H9 (cell line): ENCODE data around the gene OR7C1. TPM values are rescaled to one million over a fixed set of nuclear protein-coding genes. Genes with fewer than 3 reads are reported as not detected.

ENCODE experiments used
- DNase-seq: peaks from one replicate; pipeline ENCODE4 v3.0.0-alpha.2; 2017
- H2AFZ ChIP-seq: one replicate; pipeline ENCODE4 v1.6.1; 2013; ENCODE audit warnings: mild to moderate bottlenecking, low read length, control low read depth, moderate library complexity
- H2AK5ac ChIP-seq: 2 replicates; pipeline ENCODE4 v1.6.1; 2013; ENCODE audit warnings: low read length, control low read depth, mixed read lengths; ENCODE audit not compliant: insufficient read length
- H2BK120ac ChIP-seq: one replicate; pipeline ENCODE4 v1.6.1; 2013; ENCODE audit warnings: low read depth, mild to moderate bottlenecking, low read length, control low read depth, inconsistent platforms; ENCODE audit not compliant: poor library complexity, severe bottlenecking
- H2BK12ac ChIP-seq: 2 replicates; pipeline ENCODE4 v1.6.1; 2013; ENCODE audit warnings: low read length, control low read depth, mixed read lengths, low read depth; ENCODE audit not compliant: insufficient read length
- H2BK15ac ChIP-seq: 2 replicates; pipeline ENCODE4 v1.6.1; 2013; ENCODE audit warnings: low read depth, low read length, control low read depth
- H2BK20ac ChIP-seq: one replicate; pipeline ENCODE4 v1.6.1; 2013; ENCODE audit warnings: low read depth, mild to moderate bottlenecking, low read length, control low read depth, inconsistent platforms; ENCODE audit not compliant: poor library complexity, severe bottlenecking
- H2BK5ac ChIP-seq: 2 replicates; pipeline ENCODE4 v1.6.1; 2013; ENCODE audit warnings: low read length, control low read depth, mixed read lengths; ENCODE audit not compliant: insufficient read length
- H3K14ac ChIP-seq: 2 replicates; pipeline ENCODE4 v1.6.1; 2013; ENCODE audit warnings: low read length, control low read depth; ENCODE audit not compliant: insufficient read depth
- H3K18ac ChIP-seq: 2 replicates; pipeline ENCODE4 v1.6.1; 2013; ENCODE audit warnings: low read depth, mild to moderate bottlenecking, mixed read lengths, low read length, control low read depth; ENCODE audit not compliant: insufficient read length
- H3K23ac ChIP-seq: 2 replicates; pipeline ENCODE4 v1.6.1; 2013; ENCODE audit warnings: low read length, control low read depth, mixed read lengths, low read depth; ENCODE audit not compliant: insufficient read length
- H3K23me2 ChIP-seq: 2 replicates; pipeline ENCODE4 v1.6.1; 2013; ENCODE audit warnings: low read depth, mild to moderate bottlenecking, mixed read lengths, low read length, control low read depth; ENCODE audit not compliant: insufficient read length, poor library complexity, severe bottlenecking
- H3K27ac ChIP-seq: 2 replicates; pipeline ENCODE4 v1.5.1; 2013; ENCODE audit warnings: low read length, control low read depth, mixed read lengths, low read depth; ENCODE audit not compliant: insufficient read length
- H3K27me3 ChIP-seq: 2 replicates; pipeline ENCODE4 v1.6.1; 2013; ENCODE audit warnings: low read length, control low read depth, inconsistent platforms; ENCODE audit not compliant: insufficient read depth
- H3K4ac ChIP-seq: 2 replicates; pipeline ENCODE4 v1.6.1; 2013; ENCODE audit warnings: low read depth, mild to moderate bottlenecking, control low read depth, inconsistent platforms, low read length, moderate library complexity
- H3K4me1 ChIP-seq: 2 replicates; pipeline ENCODE4 v1.6.1; 2013; ENCODE audit warnings: low read length, control low read depth, inconsistent platforms; ENCODE audit not compliant: insufficient read depth
- H3K4me2 ChIP-seq: 2 replicates; pipeline ENCODE4 v1.6.1; 2013; ENCODE audit warnings: low read length, control low read depth, mixed read lengths; ENCODE audit not compliant: insufficient read length, insufficient read depth
- H3K56ac ChIP-seq: 2 replicates; pipeline ENCODE4 v1.6.1; 2013; ENCODE audit warnings: low read depth, mild to moderate bottlenecking, mixed read lengths, low read length, control low read depth; ENCODE audit not compliant: insufficient read length
- H3K79me1 ChIP-seq: 2 replicates; pipeline ENCODE4 v1.6.1; 2013; ENCODE audit warnings: low read depth, mild to moderate bottlenecking, moderate library complexity, low read length, control low read depth, inconsistent platforms; ENCODE audit not compliant: insufficient read depth, poor library complexity, severe bottlenecking
- H3K79me2 ChIP-seq: 2 replicates; pipeline ENCODE4 v1.6.1; 2013; ENCODE audit warnings: low read length, control low read depth, inconsistent platforms; ENCODE audit not compliant: insufficient read depth
- H3K9ac ChIP-seq: 2 replicates; pipeline ENCODE4 v1.6.1; 2013; ENCODE audit warnings: low read length, control low read depth, mixed read lengths; ENCODE audit not compliant: insufficient read length; ENCODE audit errors: extremely low read depth
- H3K9me3 ChIP-seq: one replicate; pipeline ENCODE4 v1.6.1; 2013; ENCODE audit warnings: low read depth, low read length, inconsistent platforms; ENCODE audit not compliant: control insufficient read depth
- H3T11ph ChIP-seq: one replicate; pipeline ENCODE4 v1.6.1; 2013; ENCODE audit warnings: mild to moderate bottlenecking, low read length, control low read depth, inconsistent platforms
- H4K20me1 ChIP-seq: one replicate; pipeline ENCODE4 v1.6.1; 2013; ENCODE audit not compliant: control insufficient read depth, insufficient read length, insufficient read depth
- H4K5ac ChIP-seq: 2 replicates; pipeline ENCODE4 v1.6.1; 2013; ENCODE audit warnings: low read depth, mild to moderate bottlenecking, mixed read lengths, low read length, control low read depth; ENCODE audit not compliant: insufficient read length
- H4K8ac ChIP-seq: replicated peaks from 2 replicates; pipeline ENCODE4 v1.6.1; 2013; ENCODE audit warnings: low read length, control low read depth, mixed read lengths, low read depth; ENCODE audit not compliant: insufficient read length
- H4K91ac ChIP-seq: 2 replicates; pipeline ENCODE4 v1.6.1; 2013; ENCODE audit warnings: low read depth, mild to moderate bottlenecking, moderate library complexity, mixed read lengths, low read length, control low read depth; ENCODE audit not compliant: insufficient read length
- H3K27ac Mint-ChIP-seq, 3 experiments: 2 replicates in 2 of 3; 3 replicates in 1 of 3; pipeline ENCODE4 v1.8.0; 2020 to 2021; ENCODE audit warnings: mixed read lengths in 3 of 3, mild to moderate bottlenecking in 1 of 3, moderate library complexity in 1 of 3
- H3K27me3 Mint-ChIP-seq: 2 replicates; pipeline ENCODE4 v1.8.0; 2021; ENCODE audit warnings: low read depth, mild to moderate bottlenecking, moderate library complexity, mixed read lengths
- H3K36me3 Mint-ChIP-seq, 3 experiments: 2 replicates in 2 of 3; 3 replicates in 1 of 3; pipeline ENCODE4 v1.8.0; 2020 to 2021; ENCODE audit warnings: low read depth in 3 of 3, mixed read lengths in 3 of 3; ENCODE audit not compliant: insufficient read depth in 1 of 3
- H3K4me1 Mint-ChIP-seq, 2 experiments: 2 replicates each; pipeline ENCODE4 v1.8.0; 2020; ENCODE audit warnings: mixed read lengths in 2 of 2
- H3K4me3 Mint-ChIP-seq, 2 experiments: 2 replicates in 1 of 2; 3 replicates in 1 of 2; pipeline ENCODE4 v1.8.0; 2020 to 2021; ENCODE audit warnings: mild to moderate bottlenecking in 2 of 2, mixed read lengths in 2 of 2, moderate library complexity in 1 of 2
- H3K9me3 Mint-ChIP-seq, 2 experiments: 2 replicates in 1 of 2; 3 replicates in 1 of 2; pipeline ENCODE4 v1.8.0; 2020; ENCODE audit warnings: mild to moderate bottlenecking in 2 of 2, mixed read lengths in 2 of 2, moderate library complexity in 1 of 2
- CTCF ChIP-seq: fragments of 200-600 bp; sonication (generic); conservative IDR thresholded peaks from 3 replicates; pipeline ENCODE4 v1.8.0; 2021; ENCODE audit warnings: antibody characterized with exemption, mild to moderate bottlenecking
- WGBS: extraction: QIAGEN DNeasy Blood & Tissue Kit; methylation state at CpG from one replicate; pipeline ENCODE4 v1.1.7; 2013; ENCODE audit warnings: missing lambda C conversion rate, low lambda C conversion rate, mixed read lengths; ENCODE audit not compliant: insufficient read length; ENCODE audit errors: extremely low coverage; 5-methylcytosine and 5-hydroxymethylcytosine counted together
- total RNA-seq: library from RNA; stranded (reverse); gene quantifications from 2 replicates; pipeline ENCODE4 v1.2.1, GENCODE V29; 2021

Gene OR7C1
- total RNA-seq, 1 experiment from 2014 or later: not detected

GRCh38 chr19:14848822-14849221, 13.8 kb upstream of the OR7C1 start, which contains the start of gene OR7A10:
TSS of gene OR7A10 (minus strand) at chr19:14848922. CDS start at chr19:14841877, 7,045 bp downstream.
- Histone ChIP-seq H3K4ac (no peak within 1 kb of the TSS), H2BK20ac (no peak within 1 kb of the TSS), H3K79me2 (0 out of 2 replicates have a peak, but pooled peaks cover 1% of the 10 kb centered on the region), H2BK15ac (no peak within 1 kb of the TSS), H4K20me1 (no peaks in the 10 kb centered on the region), H3T11ph (no peak within 1 kb of the TSS), H3K4me2 (no peak within 1 kb of the TSS), H3K18ac (no peak within 1 kb of the TSS), H2AK5ac (no peak within 1 kb of the TSS), H2BK120ac (no peak within 1 kb of the TSS), H4K91ac (no peak within 1 kb of the TSS), H3K9ac (no peak within 1 kb of the TSS), H3K23me2 (no peaks in the 10 kb centered on the region), H2BK12ac (no peak within 1 kb of the TSS), H3K14ac (no peak within 1 kb of the TSS), H4K8ac (no peak within 1 kb of the TSS), H3K27me3 (no peaks in the 10 kb centered on the region), H3K4me1 (no peaks in the 10 kb centered on the region), H3K27ac (no peak within 1 kb of the TSS), H3K79me1 (no peaks in the 10 kb centered on the region), H4K5ac (no peak within 1 kb of the TSS), H3K56ac (no peak within 1 kb of the TSS), H2BK5ac (no peak within 1 kb of the TSS), H2AFZ (no peak within 1 kb of the TSS), H3K23ac (no peak within 1 kb of the TSS), H3K9me3 (peaks cover 6% of the 10 kb centered on the region)
- no peak within 1 kb of the TSS for H3K4me3 Mint-ChIP-seq
- H3K27ac Mint-ChIP-seq: no peak within 1 kb of the TSS
- H3K4me1 Mint-ChIP-seq: no peaks in the 10 kb centered on the region
- DNase-seq: no peak
- peaks cover 3 to 33% (median 4%) of the 10 kb centered on the region in 3 experiments; a peak in 5 of 7 replicates for H3K36me3 Mint-ChIP-seq
- WGBS: no CpG with 5 or more reads among the region's 5 CpGs
- no peaks in the 10 kb centered on the region; the same call in 1 of the 2 replicates for H3K27me3 Mint-ChIP-seq
- no peak for TF ChIP-seq CTCF
- peaks cover 45 to 86% of the 10 kb centered on the region in 2 experiments for H3K9me3 Mint-ChIP-seq
